Adrenal gland (tissue), 5 donors: ENCODE data around the gene ATP13A5.

ENCODE experiments used
- CTCF ChIP-seq, 6 experiments: fragments of 450-650 bp in 4 of 6; fragments of 200-600 bp in 2 of 6; sonication (generic) in 1 of 6; IDR thresholded peaks; 1 replicate in 5 of 6; 2 replicates in 1 of 6; pipeline versions ENCODE4 v1.5.1 to v1.8.0; 2016 to 2021; ENCODE audit warnings: antibody characterized with exemption in 6 of 6, mild to moderate bottlenecking in 2 of 6, moderate library complexity in 1 of 6
- POLR2A ChIP-seq, 2 donors: fragments of 450-650 bp; IDR thresholded peaks; one replicate each; pipeline ENCODE4 v1.6.1; 2017; ENCODE audit warnings: antibody characterized with exemption in 2 of 2, mild to moderate bottlenecking in 2 of 2, moderate library complexity in 1 of 2
- donor health status: DM: no; HTN: no; CAD: no.

- TF ChIP-seq POLR2A (IDR thresholded peaks at IDR 0.05) (no peak), CTCF (IDR thresholded peaks at IDR 0.05) (no peak)
These were observed 33.1 kb downstream of the ATP13A5 start for GRCh38 chr3:193345431-193345830.
